Keratinocyte (primary cell): ENCODE data around the gene DGCR8.

ENCODE experiments used
- EZH2 ChIP-seq: IDR thresholded peaks from one replicate; pipeline ENCODE4 v1.6.1; 2012; ENCODE audit warnings: inconsistent platforms, mild to moderate bottlenecking, low read length, moderate library complexity
- TF ChIP-seq, protein P1 (sequence below), 3 experiments: IDR thresholded peaks in 1 of 3; conservative IDR thresholded peaks in 1 of 3; optimal IDR thresholded peaks in 1 of 3; 2 replicates in 2 of 3; 3 replicates in 1 of 3; pipeline versions ENCODE3 to v1.5.1; 2011; ENCODE audit warnings: low read length in 3 of 3, mild to moderate bottlenecking in 3 of 3, moderate library complexity in 2 of 3, control low read depth in 1 of 3, inconsistent platforms in 1 of 3; ENCODE audit not compliant: insufficient read depth in 2 of 3; ENCODE audit errors: extremely low read depth in 1 of 3

DNA sequence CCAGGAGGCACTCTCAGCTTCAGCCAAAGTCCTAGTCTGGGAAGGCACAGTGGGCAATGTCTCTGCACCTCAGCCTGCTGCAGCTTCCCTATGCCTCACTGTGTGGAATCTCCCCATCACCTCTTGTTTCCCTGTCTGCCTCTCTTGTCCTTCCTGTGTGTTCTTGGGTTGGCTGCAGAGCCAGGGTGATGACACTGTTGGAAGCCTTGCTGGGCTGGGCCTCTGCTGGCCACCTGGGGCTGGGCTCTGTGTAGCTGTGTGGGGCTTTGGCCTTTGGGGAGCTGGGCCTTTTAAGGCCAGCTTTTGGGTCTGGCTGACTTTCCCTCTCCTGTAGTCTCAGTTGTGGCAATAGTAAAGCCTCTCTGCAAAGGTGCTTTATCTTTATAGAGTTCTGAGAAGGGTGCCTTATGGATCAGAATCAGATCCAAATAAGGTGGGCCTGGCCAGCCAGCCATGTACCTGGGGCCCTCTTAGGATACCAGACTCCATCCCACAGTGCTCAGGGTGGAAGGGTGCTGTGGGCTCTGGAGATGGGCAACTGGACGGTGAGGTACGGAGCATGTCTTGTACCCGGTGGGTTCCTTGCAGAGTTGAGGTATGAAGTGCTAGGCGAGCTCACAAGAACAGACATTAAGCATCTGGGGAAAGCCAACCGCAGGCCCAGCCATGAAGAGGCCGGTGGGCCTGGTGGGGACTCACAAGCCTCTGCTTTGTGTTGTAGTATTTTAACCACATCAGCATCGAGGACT is 25.6 kb downstream of the DGCR8 start:
- TF ChIP-seq, protein P1, sequence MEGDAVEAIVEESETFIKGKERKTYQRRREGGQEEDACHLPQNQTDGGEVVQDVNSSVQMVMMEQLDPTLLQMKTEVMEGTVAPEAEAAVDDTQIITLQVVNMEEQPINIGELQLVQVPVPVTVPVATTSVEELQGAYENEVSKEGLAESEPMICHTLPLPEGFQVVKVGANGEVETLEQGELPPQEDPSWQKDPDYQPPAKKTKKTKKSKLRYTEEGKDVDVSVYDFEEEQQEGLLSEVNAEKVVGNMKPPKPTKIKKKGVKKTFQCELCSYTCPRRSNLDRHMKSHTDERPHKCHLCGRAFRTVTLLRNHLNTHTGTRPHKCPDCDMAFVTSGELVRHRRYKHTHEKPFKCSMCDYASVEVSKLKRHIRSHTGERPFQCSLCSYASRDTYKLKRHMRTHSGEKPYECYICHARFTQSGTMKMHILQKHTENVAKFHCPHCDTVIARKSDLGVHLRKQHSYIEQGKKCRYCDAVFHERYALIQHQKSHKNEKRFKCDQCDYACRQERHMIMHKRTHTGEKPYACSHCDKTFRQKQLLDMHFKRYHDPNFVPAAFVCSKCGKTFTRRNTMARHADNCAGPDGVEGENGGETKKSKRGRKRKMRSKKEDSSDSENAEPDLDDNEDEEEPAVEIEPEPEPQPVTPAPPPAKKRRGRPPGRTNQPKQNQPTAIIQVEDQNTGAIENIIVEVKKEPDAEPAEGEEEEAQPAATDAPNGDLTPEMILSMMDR (optimal IDR thresholded peaks at IDR 0.05 in 1 of 3, IDR thresholded peaks at IDR 0.05 in 1 of 3, conservative IDR thresholded peaks at IDR 0.05 in 1 of 3; ENCODE audit: extremely low read depth in 1 of 3, insufficient read depth in 2 of 3, low read length in 3 of 3) = no peak
- TF ChIP-seq EZH2 = no peak
